T-cell (primary cell): Measurements from ENCODE around the gene ARHGEF16. TPM values are rescaled to one million over a fixed set of nuclear protein-coding genes. Genes with fewer than 3 reads are reported as not detected.

ENCODE experiments used
- ATAC-seq, 4 experiments: fragments of 200-7000 bp in 3 of 4; fragments of 150-1000 bp in 1 of 4; cut with Tn5 transposase; replicated peaks in 1 of 4; 1 replicate in 3 of 4; 2 replicates in 1 of 4; pipeline ENCODE4 v1.10.0; 2021; ENCODE audit warnings: moderate library complexity in 3 of 4, mild to moderate bottlenecking in 2 of 4, moderate number of reproducible peaks in 1 of 4
- CTCF ChIA-PET, 2 donors: fragments of 300-600 bp; sonication (Branson Sonifier 250); formaldehyde crosslinking; loops; one replicate each; lab custom pipeline; 2022; ENCODE audit warnings: antibody characterized with exemption in 2 of 2; lab: Charles Lee
- POLR2A ChIA-PET, 2 donors: fragments of 300-600 bp; sonication (Branson Sonifier 250); formaldehyde crosslinking; loops; one replicate each; lab custom pipeline; 2022; ENCODE audit warnings: antibody characterized with exemption in 2 of 2; lab: Charles Lee
- DNase-seq, 35 experiments: peaks; one replicate each; pipeline versions ENCODE4 v3.0.0 to v3.0.0-alpha.2; 2013 to 2023
- H3K27ac ChIP-seq: one replicate; pipeline ENCODE4 v1.5.1; 2013; ENCODE audit warnings: low read length
- H3K27me3 ChIP-seq, 2 experiments: replicated peaks in 1 of 2; 1 replicate in 1 of 2; 2 replicates in 1 of 2; pipeline versions ENCODE4 v1.6.1 to v1.7.0; 2013; ENCODE audit warnings: low read length in 1 of 2, mixed read lengths in 1 of 2; ENCODE audit not compliant: control insufficient read depth in 2 of 2, insufficient read depth in 2 of 2; ENCODE audit errors: extremely low read depth in 1 of 2
- H3K36me3 ChIP-seq, 2 donors: 1 replicate in 1 of 2; 2 replicates in 1 of 2; pipeline versions ENCODE4 v1.6.1 to v1.7.0; 2013; ENCODE audit warnings: low read length in 1 of 2; ENCODE audit not compliant: control insufficient read depth in 2 of 2, insufficient read depth in 1 of 2; ENCODE audit errors: extremely low read depth in 1 of 2
- H3K4me1 ChIP-seq, 2 experiments: 1 replicate in 1 of 2; 2 replicates in 1 of 2; pipeline versions ENCODE4 v1.6.1 to v1.7.0; 2013; ENCODE audit warnings: low read length in 2 of 2, mixed read lengths in 1 of 2; ENCODE audit not compliant: insufficient read depth in 2 of 2, control insufficient read depth in 1 of 2; ENCODE audit errors: extremely low read depth in 1 of 2
- H3K4me3 ChIP-seq, 2 donors: 1 replicate in 1 of 2; 2 replicates in 1 of 2; pipeline versions ENCODE4 v1.5.1 to v1.7.0; 2013; ENCODE audit warnings: mild to moderate bottlenecking in 2 of 2, low read length in 1 of 2, moderate library complexity in 1 of 2; ENCODE audit not compliant: control insufficient read depth in 1 of 2; ENCODE audit errors: extremely low read depth in 1 of 2
- H3K9me3 ChIP-seq: 2 replicates; pipeline ENCODE4 v1.7.0; 2013
- H3K27ac Mint-ChIP-seq, 2 donors: one replicate each; pipeline ENCODE4 v1.8.0; 2020 to 2021; ENCODE audit warnings: mild to moderate bottlenecking in 2 of 2, mixed read lengths in 2 of 2
- H3K27me3 Mint-ChIP-seq, 2 donors: one replicate each; pipeline ENCODE4 v1.8.0; 2021 to 2022; ENCODE audit warnings: mixed read lengths in 2 of 2
- H3K36me3 Mint-ChIP-seq: one replicate; pipeline ENCODE4 v1.8.0; 2021; ENCODE audit warnings: mixed read lengths
- H3K4me1 Mint-ChIP-seq, 3 donors: one replicate each; pipeline ENCODE4 v1.8.0; 2020 to 2022; ENCODE audit warnings: mixed read lengths in 3 of 3, mild to moderate bottlenecking in 1 of 3
- H3K4me3 Mint-ChIP-seq, 3 donors: one replicate each; pipeline ENCODE4 v1.8.0; 2020 to 2022; ENCODE audit warnings: mild to moderate bottlenecking in 3 of 3, mixed read lengths in 3 of 3, moderate library complexity in 3 of 3
- H3K9me3 Mint-ChIP-seq, 3 donors: one replicate each; pipeline ENCODE4 v1.8.0; 2020 to 2022; ENCODE audit warnings: mixed read lengths in 3 of 3
- WGBS: methylation state at CpG from one replicate; pipeline ENCODE4 v1.1.5; 2013; ENCODE audit warnings: missing lambda C conversion rate; ENCODE audit not compliant: insufficient coverage; 5-methylcytosine and 5-hydroxymethylcytosine counted together
- total RNA-seq, 35 experiments: library from RNA in 6 of 35; stranded (reverse) in 6 of 35; fragments of 120-200 nt in 1 of 35; gene quantifications; one replicate each; pipeline versions ENCODE4 v1.2.1 to v1.2.4 and lab custom pipeline; 2013 to 2026

Gene ARHGEF16
- total RNA-seq, 5 donors from 2014 or later (not counting 1 experiment from before 2014, with no cell fraction given) = 0.22 to 0.44 (median 0.29) TPM; not detected in 1

- H3K4me1 ChIP-seq = no peaks in the 10 kb centered on the region
- DNase-seq = no peak
- Mint-ChIP-seq H3K9me3 (no peaks in the 10 kb centered on the region), H3K36me3 (no peaks in the 10 kb centered on the region), H3K4me3 (no peak overlapping the region), H3K27ac (no peak overlapping the region), H3K4me1 (no peaks in the 10 kb centered on the region), H3K27me3 (no peaks in the 10 kb centered on the region)
- peaks cover 0 to 3% of the 10 kb centered on the region in 2 donors for H3K36me3 ChIP-seq
- ATAC-seq = no peak
- no peaks in the 10 kb centered on the region for H3K27me3 ChIP-seq
- POLR2A ChIA-PET = no interaction called here
- CTCF ChIA-PET = interaction anchor here in 1 of 2 donors (0.6 kb wide), 1 partner anchor 72 kb away, joined by 3 read pairs; no protein-coding TSS in a partner anchor
- H3K4me3 ChIP-seq = no peak overlapping the region
- 93% methylated on average over 19 of the region's 20 CpGs for WGBS
- H3K9me3 ChIP-seq = no peaks in the 10 kb centered on the region
- H3K27ac ChIP-seq = no peak overlapping the region
These were observed 42.5 kb downstream of the ARHGEF16 start for GRCh38 chr1:3496916-3497315.

- WGBS = 84% methylated on average over 15 of the region's 19 CpGs
- H3K9me3 Mint-ChIP-seq = no peaks in the 10 kb centered on the region
- POLR2A ChIA-PET = no interaction called here
- DNase-seq (no peak), ATAC-seq (no peak)
- Histone ChIP-seq H3K27ac (no peak overlapping the region), H3K27me3 (no peaks in the 10 kb centered on the region), H3K4me1 (no peaks in the 10 kb centered on the region), H3K36me3 (peaks cover 0 to 3% of the 10 kb centered on the region in 2 donors), H3K4me3 (no peak overlapping the region), H3K9me3 (no peaks in the 10 kb centered on the region)
- H3K4me3 Mint-ChIP-seq = no peak overlapping the region
- H3K4me1 Mint-ChIP-seq = no peaks in the 10 kb centered on the region
- CTCF ChIA-PET = no interaction called here
- no peaks in the 10 kb centered on the region for H3K36me3 Mint-ChIP-seq
- no peak overlapping the region for H3K27ac Mint-ChIP-seq
- no peaks in the 10 kb centered on the region for H3K27me3 Mint-ChIP-seq
These were observed 43.1 kb downstream of the ARHGEF16 start for GRCh38 chr1:3497521-3497920.

GRCh38 chr1:3498246-3498930 lies 43.9 kb downstream of the ARHGEF16 start:
- Mint-ChIP-seq H3K4me3 (no peak overlapping the region), H3K4me1 (no peaks in the 10 kb centered on the region), H3K36me3 (no peaks in the 10 kb centered on the region), H3K27ac (no peak overlapping the region), H3K27me3 (no peaks in the 10 kb centered on the region), H3K9me3 (no peaks in the 10 kb centered on the region)
- no peak for DNase-seq
- peaks cover 0 to 3% of the 10 kb centered on the region in 2 donors for H3K36me3 ChIP-seq
- 92% methylated on average over 23 of the region's 26 CpGs for WGBS
- ChIA-PET CTCF (no interaction called here), POLR2A (no interaction called here)
- ATAC-seq = no peak
- H3K4me1 ChIP-seq = no peaks in the 10 kb centered on the region
- H3K27ac ChIP-seq = no peak overlapping the region
- no peaks in the 10 kb centered on the region for H3K9me3 ChIP-seq
- H3K27me3 ChIP-seq = no peaks in the 10 kb centered on the region
- H3K4me3 ChIP-seq = no peak overlapping the region

- H3K4me1 ChIP-seq = no peaks in the 10 kb centered on the region
- ATAC-seq = no peak
- ChIA-PET CTCF (no interaction called here), POLR2A (no interaction called here)
- no peak overlapping the region for H3K27ac ChIP-seq
- no peak overlapping the region for H3K27ac Mint-ChIP-seq
- no peaks in the 10 kb centered on the region for H3K27me3 ChIP-seq
- H3K36me3 Mint-ChIP-seq = no peaks in the 10 kb centered on the region
- no peaks in the 10 kb centered on the region for H3K9me3 Mint-ChIP-seq
- no peak overlapping the region for H3K4me3 Mint-ChIP-seq
- H3K4me3 ChIP-seq = no peak overlapping the region
- no peaks in the 10 kb centered on the region for H3K9me3 ChIP-seq
- WGBS = 78% methylated on average over 8 of the region's 8 CpGs
- no peaks in the 10 kb centered on the region for H3K27me3 Mint-ChIP-seq
- H3K4me1 Mint-ChIP-seq = no peaks in the 10 kb centered on the region
- H3K36me3 ChIP-seq = peaks cover 0 to 4% of the 10 kb centered on the region in 2 donors
- no peak for DNase-seq
These were observed 44.5 kb downstream of the ARHGEF16 start for GRCh38 chr1:3498986-3499385.

GRCh38 chr1:3499611-3500010 lies 45.1 kb downstream of the ARHGEF16 start:
- no peak overlapping the region for H3K4me3 ChIP-seq
- H3K36me3 ChIP-seq = peaks cover 0 to 6% of the 10 kb centered on the region in 2 donors
- no peaks in the 10 kb centered on the region for H3K4me1 ChIP-seq
- ChIA-PET CTCF (no interaction called here), POLR2A (no interaction called here)
- H3K27ac Mint-ChIP-seq = no peak overlapping the region
- H3K9me3 Mint-ChIP-seq = no peaks in the 10 kb centered on the region
- no peaks in the 10 kb centered on the region for H3K4me1 Mint-ChIP-seq
- WGBS = 87% methylated on average over 17 of the region's 22 CpGs
- H3K27me3 Mint-ChIP-seq = no peaks in the 10 kb centered on the region
- ATAC-seq (no peak), DNase-seq (no peak)
- H3K36me3 Mint-ChIP-seq = no peaks in the 10 kb centered on the region
- H3K27ac ChIP-seq = no peak overlapping the region
- no peak overlapping the region for H3K4me3 Mint-ChIP-seq
- no peaks in the 10 kb centered on the region for H3K27me3 ChIP-seq
- H3K9me3 ChIP-seq = no peaks in the 10 kb centered on the region

GRCh38 chr1:3500265-3500835 lies 45.9 kb downstream of the ARHGEF16 start:
- Mint-ChIP-seq H3K27ac (no peak overlapping the region), H3K36me3 (no peaks in the 10 kb centered on the region), H3K27me3 (no peaks in the 10 kb centered on the region), H3K4me1 (no peaks in the 10 kb centered on the region), H3K9me3 (no peaks in the 10 kb centered on the region), H3K4me3 (no peak overlapping the region)
- peaks cover 0 to 6% of the 10 kb centered on the region in 2 donors for H3K36me3 ChIP-seq
- no peaks in the 10 kb centered on the region for H3K9me3 ChIP-seq
- H3K4me1 ChIP-seq = no peaks in the 10 kb centered on the region
- no peak for DNase-seq
- ATAC-seq = no peak
- H3K4me3 ChIP-seq = no peak overlapping the region
- POLR2A ChIA-PET = no interaction called here
- 97% methylated on average over 32 of the region's 32 CpGs for WGBS
- H3K27me3 ChIP-seq = no peaks in the 10 kb centered on the region
- H3K27ac ChIP-seq = no peak overlapping the region
- CTCF ChIA-PET = no interaction called here
